OCI-LY7 (cell line): ENCODE data around the gene PDZRN3. TPM values are rescaled to one million over a fixed set of nuclear protein-coding genes. Genes with fewer than 3 reads are reported as not detected.
"Not testable (repeated sequence)": the region's sequence is repeated elsewhere in the genome, so short reads cannot be mapped to it uniquely, and the experiment has no call there.

Source experiments
- BruUV-seq: library from RNA; stranded (reverse); fragments of 400-500 nt; replicated peaks from 2 replicates; lab custom pipeline; 2021; lab: Mats Ljungman, UMichigan
- CTCF ChIA-PET: fragments of 300-600 bp; sonication (Branson Sonifier 250); formaldehyde crosslinking; loops from one replicate; lab custom pipeline; 2022; ENCODE audit warnings: antibody characterized with exemption; ENCODE audit not compliant: unreplicated experiment; lab: Charles Lee
- POLR2A ChIA-PET: fragments of 300-600 bp; sonication (Branson Sonifier 250); formaldehyde crosslinking; loops from one replicate; lab custom pipeline; 2022; ENCODE audit warnings: antibody characterized with exemption; lab: Charles Lee
- DNase-seq: peaks from one replicate; pipeline ENCODE4 v3.0.0-alpha.2; 2015; ENCODE audit warnings: low spot score
- H2AFZ ChIP-seq: fragments of 200-600 bp; sonication (generic), shearing (Covaris generic); 2 replicates; pipeline ENCODE4 v1.6.1; 2014; ENCODE audit warnings: mild to moderate bottlenecking, antibody characterized with exemption, low read length, moderate library complexity
- H3K27ac ChIP-seq: fragments of 200-600 bp; sonication (generic); 2 replicates; pipeline ENCODE4 v1.5.1; 2014; ENCODE audit warnings: mixed run types, low read depth, mild to moderate bottlenecking, moderate library complexity, low read length, inconsistent platforms; ENCODE audit not compliant: poor library complexity, severe bottlenecking
- H3K36me3 ChIP-seq: fragments of 200-600 bp; sonication (generic); 2 replicates; pipeline ENCODE4 v1.6.1; 2014; ENCODE audit warnings: mild to moderate bottlenecking, antibody characterized with exemption, low read length, moderate library complexity, mixed read lengths; ENCODE audit not compliant: insufficient read depth
- H3K4me1 ChIP-seq: fragments of 200-600 bp; sonication (generic); 2 replicates; pipeline ENCODE4 v1.5.1; 2014; ENCODE audit warnings: mild to moderate bottlenecking, low read length; ENCODE audit not compliant: insufficient read depth, poor library complexity, severe bottlenecking
- H3K4me2 ChIP-seq: fragments of 200-600 bp; sonication (generic); 2 replicates; pipeline ENCODE4 v1.6.1; 2014; ENCODE audit warnings: mild to moderate bottlenecking, low read length
- H3K4me3 ChIP-seq: fragments of 200-600 bp; sonication (generic); 2 replicates; pipeline ENCODE4 v1.5.1; 2014; ENCODE audit warnings: mild to moderate bottlenecking, low read depth, low read length; ENCODE audit not compliant: poor library complexity, severe bottlenecking
- H3K79me2 ChIP-seq: fragments of 200-600 bp; sonication (generic); 2 replicates; pipeline ENCODE4 v1.6.1; 2016; ENCODE audit warnings: low read depth, mild to moderate bottlenecking, low read length, moderate library complexity, mixed read lengths; ENCODE audit not compliant: insufficient read depth
- H3K9me2 ChIP-seq: fragments of 200-600 bp; sonication (generic); 2 replicates; pipeline ENCODE4 v1.6.1; 2016; ENCODE audit warnings: mild to moderate bottlenecking, low read length, mixed read lengths; ENCODE audit not compliant: insufficient read depth
- H3K9me3 ChIP-seq: fragments of 200-600 bp; sonication (generic); 2 replicates; pipeline ENCODE4 v1.6.1; 2014; ENCODE audit warnings: mild to moderate bottlenecking, mixed run types, low read length, mixed read lengths
- H4K20me1 ChIP-seq: fragments of 200-600 bp; sonication (generic); 2 replicates; pipeline ENCODE4 v1.6.1; 2014; ENCODE audit warnings: mild to moderate bottlenecking, antibody characterized with exemption, low read length, moderate library complexity, mixed read lengths; ENCODE audit not compliant: insufficient read depth
- CTCF ChIP-seq: fragments of 200-600 bp; sonication (generic); conservative IDR thresholded peaks from 2 replicates; pipeline ENCODE4 v1.5.1; 2014; ENCODE audit warnings: mild to moderate bottlenecking, antibody characterized with exemption, low read length, moderate library complexity, mixed read lengths
- EZH2phosphoT487 ChIP-seq: fragments of 200-600 bp; sonication (generic); IDR thresholded peaks from 2 replicates; pipeline ENCODE4 v1.6.1; 2018; ENCODE audit warnings: low read depth, borderline replicate concordance, mild to moderate bottlenecking, mixed run types, antibody characterized with exemption, low read length, moderate library complexity, mixed read lengths
- intact Hi-C: fragments of 100-400 bp; cut with micrococcal nuclease; formaldehyde crosslinking; loops from one replicate; pipeline ENCODE4 v1.10.0; 2022; ENCODE audit not compliant: unreplicated experiment
- total RNA-seq, 2 experiments: library from RNA; depleted of rRNA in 1 of 2; stranded (reverse); fragments of >200 nt in 1 of 2; shearing (Covaris generic) in 1 of 2; gene quantifications; 2 replicates each; pipeline ENCODE4 v1.2.3, GENCODE V29; 2014 to 2022

The PDZRN3 gene
- total RNA-seq, 2 experiments from 2014 or later = 0.95 TPM; not detected in 1

DNA sequence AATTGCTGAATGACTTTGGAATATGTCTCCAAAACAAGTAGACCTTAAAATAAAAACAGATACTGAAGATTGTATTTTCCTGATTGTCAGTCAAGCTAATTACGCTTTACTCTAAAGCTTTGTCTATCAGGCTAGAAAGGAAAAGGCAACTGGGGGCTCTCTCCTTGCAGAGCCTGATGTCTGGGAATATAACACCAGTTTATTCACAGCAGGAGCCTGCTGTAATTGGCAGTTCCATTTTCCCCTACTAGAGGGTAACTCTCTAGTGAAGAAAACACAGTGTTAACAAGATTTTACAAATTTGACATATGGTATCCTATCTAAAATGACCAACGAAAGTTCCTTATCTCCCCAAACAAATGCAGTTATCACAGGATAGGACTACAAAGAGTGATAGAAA, 158.8 kb downstream of the PDZRN3 start:
- H3K4me1 ChIP-seq = no peaks in the 10 kb centered on the region
- no peak overlapping the region for H2AFZ ChIP-seq
- intact Hi-C loops = no loop called here
- H4K20me1 ChIP-seq = no peaks in the 10 kb centered on the region
- H3K36me3 ChIP-seq = no peaks in the 10 kb centered on the region
- H3K4me2 ChIP-seq = no peak overlapping the region
- no peaks in the 10 kb centered on the region for H3K9me2 ChIP-seq
- ChIA-PET CTCF (no interaction called here), POLR2A (interaction anchor here (1.3 kb wide), 1 partner anchor 8 kb away, joined by 4 read pairs; no protein-coding TSS in a partner anchor)
- H3K9me3 ChIP-seq = no peaks in the 10 kb centered on the region
- no peak for DNase-seq
- TF ChIP-seq CTCF = no peak
- TF ChIP-seq EZH2phosphoT487 = no peak
- H3K27ac ChIP-seq = no peak overlapping the region
- no peaks in the 10 kb centered on the region for H3K79me2 ChIP-seq
- no peak overlapping the region for H3K4me3 ChIP-seq
- no TSS peak for BruUV-seq

DNA sequence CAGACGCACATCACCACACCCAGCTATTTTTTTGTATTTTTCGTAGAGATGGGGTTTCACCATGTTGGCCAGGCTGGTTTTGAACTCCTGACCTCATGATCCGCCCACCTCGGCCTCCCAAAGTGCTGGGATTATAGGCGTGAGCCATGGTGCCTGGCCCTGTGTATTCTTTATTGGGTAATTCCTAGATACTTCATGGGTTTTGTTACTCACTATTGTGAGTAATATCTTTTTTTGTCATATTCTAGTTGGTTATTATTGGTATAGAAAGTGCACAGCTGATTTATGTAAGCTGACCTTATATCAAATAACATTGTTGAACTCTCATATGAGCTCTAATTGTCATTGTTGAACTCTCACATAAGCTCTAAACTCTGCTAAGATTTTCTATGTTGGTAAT, 160.6 kb downstream of the PDZRN3 start:
- H3K36me3 ChIP-seq, H3K9me3 ChIP-seq, H3K27ac ChIP-seq, H3K4me2 ChIP-seq, CTCF ChIA-PET, H4K20me1 ChIP-seq, H3K79me2 ChIP-seq, H2AFZ ChIP-seq, DNase-seq, BruUV-seq, intact Hi-C loops, H3K9me2 ChIP-seq, H3K4me3 ChIP-seq, H3K4me1 ChIP-seq: not testable (repeated sequence)
- POLR2A ChIA-PET = interaction anchor here (1.3 kb wide), 1 partner anchor 21 kb away, joined by 4 read pairs; no protein-coding TSS in a partner anchor

- DNase-seq = no peak
- POLR2A ChIA-PET = interaction anchor here (1.2 to 1.6 kb wide), 2 partner anchors 33 to 41 kb away, joined by 3 to 5 read pairs; no protein-coding TSS in a partner anchor
- H3K4me2 ChIP-seq = no peak overlapping the region
- no peaks in the 10 kb centered on the region for H3K9me2 ChIP-seq
- H3K4me1 ChIP-seq = no peaks in the 10 kb centered on the region
- TF ChIP-seq EZH2phosphoT487 (no peak), CTCF (no peak)
- no TSS peak for BruUV-seq
- H3K36me3 ChIP-seq = no peaks in the 10 kb centered on the region
- no peak overlapping the region for H3K4me3 ChIP-seq
- CTCF ChIA-PET = no interaction called here
- no peaks in the 10 kb centered on the region for H3K9me3 ChIP-seq
- no peaks in the 10 kb centered on the region for H4K20me1 ChIP-seq
- no peaks in the 10 kb centered on the region for H3K79me2 ChIP-seq
- no peak overlapping the region for H2AFZ ChIP-seq
- H3K27ac ChIP-seq = no peak overlapping the region
- intact Hi-C loops = no loop called here
Observed at GRCh38 chr3:73461547-73461946, 163.2 kb downstream of the PDZRN3 start.
